Body of pancreas (tissue), 4 donors: ENCODE data around the gene RNF212. TPM values are rescaled to one million over a fixed set of nuclear protein-coding genes. Genes with fewer than 3 reads are reported as not detected.
A peak's percentile ranks its signal among the peaks of the same experiment; 100 is the strongest.

Experiments used
- ATAC-seq: fragments of 150-250 bp; one replicate; pipeline ENCODE4 v1.9.1; 2016
- DNase-seq, 4 donors: peaks; one replicate each; pipeline ENCODE4 v3.0.0-alpha.2; 2019
- H3K27ac ChIP-seq, 4 donors: fragments of 200-600 bp; sonication (generic); 1 replicate in 3 of 4; 2 replicates in 1 of 4; pipeline versions ENCODE4 v1.5.1 to v1.6.1; 2016 to 2019; ENCODE audit warnings: mild to moderate bottlenecking in 1 of 4, mixed read lengths in 1 of 4, moderate library complexity in 1 of 4
- H3K27me3 ChIP-seq, 2 donors: fragments of 200-600 bp; sonication (generic); one replicate each; pipeline ENCODE4 v1.6.0; 2016; ENCODE audit warnings: mild to moderate bottlenecking in 1 of 2
- H3K36me3 ChIP-seq, 2 donors: fragments of 200-600 bp; sonication (generic); replicated peaks in 1 of 2; 2 replicates each; pipeline ENCODE4 v1.5.1; 2016; ENCODE audit warnings: low read depth in 2 of 2; ENCODE audit not compliant: insufficient read depth in 1 of 2
- H3K4me1 ChIP-seq: fragments of 200-600 bp; sonication (generic); one replicate; pipeline ENCODE4 v1.6.0; 2016
- H3K4me3 ChIP-seq, 2 donors: fragments of 200-600 bp; sonication (generic); 1 replicate in 1 of 2; 2 replicates in 1 of 2; pipeline ENCODE4 v1.5.1; 2016 to 2019
- H3K9me3 ChIP-seq, 3 donors: fragments of 200-600 bp; sonication (generic); 1 replicate in 2 of 3; 2 replicates in 1 of 3; pipeline ENCODE4 v1.5.1; 2016
- POLR2A ChIP-seq, 3 donors: fragments of 450-650 bp; IDR thresholded peaks; one replicate each; pipeline ENCODE4 v1.6.1; 2016; ENCODE audit warnings: antibody characterized with exemption in 3 of 3, mild to moderate bottlenecking in 2 of 3
- WGBS, 2 donors: methylation state at CpG; one replicate each; pipeline ENCODE4 v1.1.5; 2017; 5-methylcytosine and 5-hydroxymethylcytosine counted together
- intact Hi-C: fragments of 100-400 bp; cut with DNase I; formaldehyde crosslinking; loops from one replicate; pipeline ENCODE4 v1.15.1; 2023
- total RNA-seq, 2 donors: library from RNA; depleted of rRNA; stranded (reverse); fragments of >200 nt; gene quantifications; one replicate each; pipeline ENCODE4 v1.1.0, GENCODE V29; 2016
- TF ChIP-seq, protein P1 (sequence below), 7 experiments: fragments of 450-650 bp in 4 of 7; fragments of 200-600 bp in 3 of 7; sonication (generic) in 3 of 7; IDR thresholded peaks; one replicate each; pipeline ENCODE4 v1.5.1; 2016 to 2019; ENCODE audit warnings: antibody characterized with exemption in 7 of 7

RNF212 gene
- total RNA-seq, 2 donors from 2014 or later = 8.2 to 20.5 TPM

DNA sequence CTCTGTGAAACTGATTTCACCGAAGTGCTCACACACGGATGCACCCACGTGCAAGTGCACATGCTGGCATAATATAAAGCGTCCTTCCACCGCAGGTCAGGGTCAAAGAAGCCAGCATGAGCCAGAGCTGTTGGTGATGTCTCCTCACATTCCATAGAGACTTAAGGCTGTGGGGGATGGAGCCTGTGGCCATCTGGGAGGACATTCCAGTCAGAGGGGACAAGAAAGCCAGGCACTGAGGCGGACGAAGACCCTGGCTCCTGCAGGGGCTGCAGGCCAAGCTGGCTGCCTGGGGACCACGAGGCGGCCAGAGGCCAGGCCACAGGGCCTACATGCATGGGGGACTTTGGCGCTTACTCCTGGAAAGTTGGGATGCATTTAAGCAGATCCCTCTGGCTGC is 7.7 kb downstream of the RNF212 start:
- no peak for DNase-seq
- TF ChIP-seq POLR2A (IDR thresholded peaks at IDR 0.05) = no peak
- TF ChIP-seq, protein P1, sequence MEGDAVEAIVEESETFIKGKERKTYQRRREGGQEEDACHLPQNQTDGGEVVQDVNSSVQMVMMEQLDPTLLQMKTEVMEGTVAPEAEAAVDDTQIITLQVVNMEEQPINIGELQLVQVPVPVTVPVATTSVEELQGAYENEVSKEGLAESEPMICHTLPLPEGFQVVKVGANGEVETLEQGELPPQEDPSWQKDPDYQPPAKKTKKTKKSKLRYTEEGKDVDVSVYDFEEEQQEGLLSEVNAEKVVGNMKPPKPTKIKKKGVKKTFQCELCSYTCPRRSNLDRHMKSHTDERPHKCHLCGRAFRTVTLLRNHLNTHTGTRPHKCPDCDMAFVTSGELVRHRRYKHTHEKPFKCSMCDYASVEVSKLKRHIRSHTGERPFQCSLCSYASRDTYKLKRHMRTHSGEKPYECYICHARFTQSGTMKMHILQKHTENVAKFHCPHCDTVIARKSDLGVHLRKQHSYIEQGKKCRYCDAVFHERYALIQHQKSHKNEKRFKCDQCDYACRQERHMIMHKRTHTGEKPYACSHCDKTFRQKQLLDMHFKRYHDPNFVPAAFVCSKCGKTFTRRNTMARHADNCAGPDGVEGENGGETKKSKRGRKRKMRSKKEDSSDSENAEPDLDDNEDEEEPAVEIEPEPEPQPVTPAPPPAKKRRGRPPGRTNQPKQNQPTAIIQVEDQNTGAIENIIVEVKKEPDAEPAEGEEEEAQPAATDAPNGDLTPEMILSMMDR (IDR thresholded peaks at IDR 0.05) = no peak
- Histone ChIP-seq H3K36me3 (no peaks in the 10 kb centered on the region), H3K27ac (peak overlapping the region in 2 of 4 donors; percentile 2 to 36), H3K27me3 (no peaks in the 10 kb centered on the region), H3K4me1 (peaks cover 47% of the 10 kb centered on the region), H3K4me3 (no peak overlapping the region), H3K9me3 (no peaks in the 10 kb centered on the region)
- ATAC-seq = no peak
- intact Hi-C loops = no loop called here
- WGBS, 2 donors = 60 to 67% methylated on average over 10 of the region's 10 CpGs

DNA sequence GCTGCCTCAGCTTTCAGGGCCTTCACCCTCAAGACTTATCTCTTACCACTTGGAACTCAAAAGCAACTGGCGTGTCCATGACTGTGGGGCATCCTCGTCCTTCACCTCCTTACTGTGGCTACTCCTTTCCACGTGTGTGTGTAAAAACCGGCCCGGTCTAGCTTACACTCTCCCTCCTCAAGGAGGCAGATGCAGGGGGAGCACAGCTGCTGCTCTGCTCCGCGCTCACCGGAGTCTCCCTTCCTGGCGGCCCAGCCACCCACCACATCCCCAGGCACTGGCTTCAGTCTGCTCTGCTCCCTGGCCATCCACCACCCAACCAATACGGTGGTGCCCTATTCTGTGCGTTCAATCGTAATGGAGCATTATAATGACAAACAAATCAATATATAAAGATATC is 8.3 kb downstream of the RNF212 start:
- DNase-seq (no peak), ATAC-seq (no peak)
- H3K27ac ChIP-seq = peak overlapping the region in 2 of 4 donors; percentile 2 to 36
- H3K4me3 ChIP-seq = no peak overlapping the region
- WGBS, 2 donors = 70 to 74% methylated on average over 10 to 12 of the region's 12 CpGs
- H3K9me3 ChIP-seq = no peaks in the 10 kb centered on the region
- H3K36me3 ChIP-seq = no peaks in the 10 kb centered on the region
- H3K4me1 ChIP-seq = peaks cover 45% of the 10 kb centered on the region
- TF ChIP-seq POLR2A (IDR thresholded peaks at IDR 0.05) = no peak
- TF ChIP-seq, protein P1 (IDR thresholded peaks at IDR 0.05) = no peak
- intact Hi-C loops = no loop called here
- H3K27me3 ChIP-seq = no peaks in the 10 kb centered on the region

DNA sequence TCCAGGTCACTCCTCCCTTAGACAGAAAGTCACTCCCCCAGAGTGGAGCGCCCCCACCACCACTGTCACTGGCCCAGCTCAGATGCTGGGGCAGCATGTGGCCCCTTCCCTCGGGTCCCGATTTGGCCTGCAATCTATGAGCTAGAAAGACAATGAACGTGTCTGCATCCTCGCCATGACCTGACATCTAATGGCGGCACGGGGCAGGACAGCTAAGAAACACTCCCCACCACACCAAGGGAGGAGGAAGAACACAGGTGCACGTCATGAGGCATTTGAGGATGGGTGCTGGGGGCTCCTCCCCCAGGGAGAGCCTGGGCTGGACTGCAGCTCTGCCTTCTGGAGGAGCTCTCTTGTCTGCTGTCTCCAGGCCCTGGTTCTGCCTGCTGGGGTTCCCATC is 8.7 kb downstream of the RNF212 start:
- ATAC-seq (no peak), DNase-seq (no peak)
- 93 to 98% methylated on average over 8 of the region's 8 CpGs for WGBS, 2 donors
- Histone ChIP-seq H3K4me3 (no peak overlapping the region), H3K9me3 (no peaks in the 10 kb centered on the region), H3K4me1 (peaks cover 44% of the 10 kb centered on the region), H3K27me3 (no peaks in the 10 kb centered on the region), H3K27ac (peak overlapping the region in 2 of 4 donors; percentile 2 to 48), H3K36me3 (no peaks in the 10 kb centered on the region)
- TF ChIP-seq POLR2A (IDR thresholded peaks at IDR 0.05) = no peak
- TF ChIP-seq, protein P1 (IDR thresholded peaks at IDR 0.05) = no peak
- intact Hi-C loops = no loop called here

DNA sequence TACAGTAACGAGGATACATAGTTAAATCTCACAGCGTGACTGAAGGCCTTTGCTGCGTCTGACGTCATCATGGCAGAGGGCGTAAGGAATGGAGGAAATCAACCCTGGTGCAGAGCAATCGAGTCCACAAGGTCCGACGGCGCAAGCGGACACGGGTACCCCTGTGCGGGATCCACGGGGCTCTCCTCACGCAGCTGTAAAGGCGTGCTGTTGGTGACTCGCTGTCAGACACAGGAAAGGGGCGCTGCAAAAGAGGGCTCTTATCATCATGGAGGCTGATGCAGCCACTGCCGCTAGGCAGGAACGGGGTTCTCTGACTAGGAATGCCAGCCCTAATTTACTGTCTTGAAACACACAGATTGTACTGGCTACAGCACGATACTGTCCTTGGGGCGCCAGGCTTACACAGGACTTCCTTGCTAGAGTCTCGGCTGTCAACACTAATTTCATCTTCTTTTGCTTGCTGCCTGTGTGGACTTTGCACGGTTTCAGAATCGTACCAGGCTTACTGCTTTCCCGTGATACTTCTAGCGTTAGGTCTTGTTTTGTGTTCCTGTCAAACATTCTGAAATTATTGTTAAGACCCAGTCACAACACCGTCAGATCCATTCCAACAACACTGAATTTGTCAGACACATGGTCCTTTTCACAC is 13.6 kb downstream of the RNF212 start:
- no peaks in the 10 kb centered on the region for H3K36me3 ChIP-seq
- TF ChIP-seq, protein P1 (IDR thresholded peaks at IDR 0.05) = no peak
- TF ChIP-seq POLR2A (IDR thresholded peaks at IDR 0.05) = peak in 2 of 3 donors; percentile 51 to 58
- H3K4me3 ChIP-seq = no peak overlapping the region
- intact Hi-C loops = no loop called here
- H3K9me3 ChIP-seq = no peaks in the 10 kb centered on the region
- ATAC-seq (peak; percentile 93), DNase-seq (peak; percentile 60 to 86 (median 76))
- H3K4me1 ChIP-seq = peaks cover 42% of the 10 kb centered on the region
- no peaks in the 10 kb centered on the region for H3K27me3 ChIP-seq
- peak overlapping the region; percentile 90 to 97 (median 93) for H3K27ac ChIP-seq
- WGBS, 2 donors = 32 to 49% methylated on average over 27 of the region's 27 CpGs

DNA sequence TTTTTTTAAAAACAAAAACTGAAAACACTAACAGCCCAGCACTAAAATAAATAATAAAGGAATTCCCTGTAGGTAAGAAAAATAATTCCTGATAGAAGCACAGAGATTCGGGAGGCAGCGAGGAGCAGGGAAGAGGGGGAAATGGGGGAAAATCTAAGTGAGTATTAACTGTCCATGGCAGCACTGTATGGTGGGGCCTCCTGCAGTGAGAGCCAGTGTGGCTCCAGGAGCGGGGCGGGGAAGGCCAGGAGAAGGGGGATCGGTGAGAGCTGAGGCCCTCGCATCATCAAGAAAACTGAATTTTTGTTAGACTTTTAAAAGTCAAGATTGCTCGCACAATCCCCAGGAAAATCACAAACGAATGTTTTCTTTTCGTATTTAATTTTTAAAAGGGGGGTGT is 14.1 kb downstream of the RNF212 start:
- H3K27me3 ChIP-seq = no peaks in the 10 kb centered on the region
- no peaks in the 10 kb centered on the region for H3K9me3 ChIP-seq
- no peak overlapping the region for H3K4me3 ChIP-seq
- TF ChIP-seq, protein P1 (IDR thresholded peaks at IDR 0.05) = no peak
- no peak for TF ChIP-seq POLR2A (IDR thresholded peaks at IDR 0.05)
- H3K36me3 ChIP-seq = no peaks in the 10 kb centered on the region
- peak overlapping the region; percentile 90 to 97 (median 93) for H3K27ac ChIP-seq
- peaks cover 37% of the 10 kb centered on the region for H3K4me1 ChIP-seq
- 66 to 71% methylated on average over 9 of the region's 9 CpGs for WGBS, 2 donors
- ATAC-seq = no peak
- no peak for DNase-seq
- intact Hi-C loops = no loop called here
